ENCODE results near the gene CDCA7. TPM values are rescaled to one million over a fixed set of nuclear protein-coding genes. Genes with fewer than 3 reads are reported as not detected.

The CDCA7 gene
- total RNA-seq, 2 experiments from 2014 or later: 1.6 to 1.8 TPM

- no peak for TF ChIP-seq CTCF (IDR thresholded peaks at IDR 0.05)
- H3K27me3 Mint-ChIP-seq: peaks cover 16% of the 10 kb centered on the region
- ChIA-PET POLR2A (no interaction called here), CTCF (no interaction called here)
- H3K9me3 Mint-ChIP-seq: no peaks in the 10 kb centered on the region
- Histone ChIP-seq H3K27ac (ENCODE audit: low read depth in 1 of 2, low read length in 2 of 2) (no peak overlapping the region), H3K36me3 (ENCODE audit: insufficient read depth, low read length) (no peaks in the 10 kb centered on the region), H3K4me3 (ENCODE audit: low read length) (no peak overlapping the region), H3K27me3 (ENCODE audit: control insufficient read depth in 1 of 2, insufficient read depth in 2 of 2, low read length in 2 of 2) (peaks cover 0 to 11% of the 10 kb centered on the region in 2 experiments), H3K4me1 (ENCODE audit: insufficient read depth, low read length) (no peaks in the 10 kb centered on the region), H3K9me3 (ENCODE audit: control insufficient read depth in 1 of 2, insufficient read depth in 1 of 2, low read length in 2 of 2) (no peaks in the 10 kb centered on the region)
- no peak overlapping the region for H3K27ac Mint-ChIP-seq
- H3K4me3 Mint-ChIP-seq: no peak overlapping the region
- no peak for DNase-seq
- intact Hi-C loops (cut with DNase I, micrococcal nuclease): no loop called here
- no peak for ATAC-seq (ENCODE audit: poor library complexity)
- H3K4me1 Mint-ChIP-seq (ENCODE audit: low read depth): no peaks in the 10 kb centered on the region
- H3K36me3 Mint-ChIP-seq (ENCODE audit: low read depth): no peaks in the 10 kb centered on the region
Measured at GRCh38 chr2:173390036-173390435, 35.4 kb downstream of the CDCA7 start.

- ATAC-seq (ENCODE audit: poor library complexity): no peak
- H3K36me3 Mint-ChIP-seq (ENCODE audit: low read depth): no peaks in the 10 kb centered on the region
- no peaks in the 10 kb centered on the region for H3K36me3 ChIP-seq (ENCODE audit: insufficient read depth, low read length)
- H3K27me3 ChIP-seq (ENCODE audit: control insufficient read depth in 1 of 2, insufficient read depth in 2 of 2, low read length in 2 of 2): peaks cover 10 to 11% of the 10 kb centered on the region in 2 experiments
- no peak for DNase-seq
- ChIA-PET POLR2A (no interaction called here), CTCF (no interaction called here)
- no peak overlapping the region for H3K4me3 Mint-ChIP-seq
- no peaks in the 10 kb centered on the region for H3K9me3 ChIP-seq (ENCODE audit: control insufficient read depth in 1 of 2, insufficient read depth in 1 of 2, low read length in 2 of 2)
- H3K4me1 ChIP-seq (ENCODE audit: insufficient read depth, low read length): no peaks in the 10 kb centered on the region
- no peak overlapping the region for H3K4me3 ChIP-seq (ENCODE audit: low read length)
- H3K9me3 Mint-ChIP-seq: no peaks in the 10 kb centered on the region
- TF ChIP-seq CTCF (IDR thresholded peaks at IDR 0.05): no peak
- intact Hi-C loops (cut with DNase I, micrococcal nuclease): no loop called here
- H3K4me1 Mint-ChIP-seq (ENCODE audit: low read depth): no peaks in the 10 kb centered on the region
- peaks cover 41% of the 10 kb centered on the region for H3K27me3 Mint-ChIP-seq
- H3K27ac ChIP-seq (ENCODE audit: low read depth in 1 of 2, low read length in 2 of 2): no peak overlapping the region
- no peak overlapping the region for H3K27ac Mint-ChIP-seq
Measured at GRCh38 chr2:173392731-173393130, 38.1 kb downstream of the CDCA7 start.

GRCh38 chr2:173393186-173393585, 38.5 kb downstream of the CDCA7 start:
- peaks cover 41% of the 10 kb centered on the region for H3K27me3 Mint-ChIP-seq
- TF ChIP-seq CTCF (IDR thresholded peaks at IDR 0.05): no peak

More at GRCh38 chr2:173393186-173393585, 38.5 kb downstream of the CDCA7 start:
- Histone ChIP-seq H3K4me3 (ENCODE audit: low read length) (no peak overlapping the region), H3K27ac (ENCODE audit: low read depth in 1 of 2, low read length in 2 of 2) (no peak overlapping the region), H3K9me3 (ENCODE audit: control insufficient read depth in 1 of 2, insufficient read depth in 1 of 2, low read length in 2 of 2) (no peaks in the 10 kb centered on the region), H3K27me3 (ENCODE audit: control insufficient read depth in 1 of 2, insufficient read depth in 2 of 2, low read length in 2 of 2) (peaks cover 10 to 11% of the 10 kb centered on the region in 2 experiments), H3K4me1 (ENCODE audit: insufficient read depth, low read length) (no peaks in the 10 kb centered on the region), H3K36me3 (ENCODE audit: insufficient read depth, low read length) (no peaks in the 10 kb centered on the region)
- Mint-ChIP-seq H3K4me1 (ENCODE audit: low read depth) (no peaks in the 10 kb centered on the region), H3K9me3 (no peaks in the 10 kb centered on the region), H3K27ac (no peak overlapping the region), H3K36me3 (ENCODE audit: low read depth) (no peaks in the 10 kb centered on the region), H3K4me3 (no peak overlapping the region)
- DNase-seq (no peak), ATAC-seq (ENCODE audit: poor library complexity) (no peak)
- intact Hi-C loops (cut with DNase I, micrococcal nuclease): no loop called here
- ChIA-PET POLR2A (no interaction called here), CTCF (no interaction called here)

All from CD4-positive, alpha-beta T cell (primary cell).